ENCODE data around the gene TBL1XR1. TPM values are rescaled to one million over a fixed set of nuclear protein-coding genes. Genes with fewer than 3 reads are reported as not detected.

Gene TBL1XR1
- total and polyA plus RNA-seq, 5 donors: 31.4 to 145 (median 140) TPM

- Histone ChIP-seq H3K27me3 (ENCODE audit: control insufficient read depth, insufficient read depth) (no peaks in the 10 kb centered on the region), H3K4me1 (ENCODE audit: control insufficient read depth, insufficient read depth, low read length) (peaks cover 8% of the 10 kb centered on the region), H3K9me3 (ENCODE audit: control insufficient read depth, low read length) (no peaks in the 10 kb centered on the region), H3K27ac (ENCODE audit: low read length) (peak overlapping the region; percentile 39), H3K4me3 (ENCODE audit: low read length) (no peak overlapping the region)
- intact Hi-C loops (cut with DNase I): no loop called here
- no peak for DNase-seq
- ATAC-seq: no peak
- 68% methylated on average over 3 of the region's 3 CpGs for WGBS
Observed at GRCh38 chr3:177106594-177106993, 90.7 kb downstream of the TBL1XR1 start.

- peak; percentile 15 to 30 for ATAC-seq
Observed at GRCh38 chr3:177106184-177106583, 91.1 kb downstream of the TBL1XR1 start.

GRCh38 chr3:177105623-177106022 lies 91.7 kb downstream of the TBL1XR1 start:
- Histone ChIP-seq H3K4me3 (ENCODE audit: low read length) (no peak overlapping the region), H3K9me3 (ENCODE audit: control insufficient read depth, low read length) (no peaks in the 10 kb centered on the region), H3K27me3 (ENCODE audit: control insufficient read depth, insufficient read depth) (no peaks in the 10 kb centered on the region), H3K4me1 (ENCODE audit: control insufficient read depth, insufficient read depth, low read length) (peaks cover 6% of the 10 kb centered on the region), H3K27ac (ENCODE audit: low read length) (no peak overlapping the region)
- peak in 1 of 2 donors; percentile 19 for ATAC-seq
- 72% methylated on average over 4 of the region's 4 CpGs for WGBS
- intact Hi-C loops (cut with DNase I): no loop called here
- no peak for DNase-seq

More at GRCh38 chr3:177106184-177106583, 91.1 kb downstream of the TBL1XR1 start:
- Histone ChIP-seq H3K4me1 (ENCODE audit: control insufficient read depth, insufficient read depth, low read length) (peaks cover 8% of the 10 kb centered on the region), H3K27ac (ENCODE audit: low read length) (peak overlapping the region; percentile 39), H3K4me3 (ENCODE audit: low read length) (no peak overlapping the region), H3K9me3 (ENCODE audit: control insufficient read depth, low read length) (no peaks in the 10 kb centered on the region), H3K27me3 (ENCODE audit: control insufficient read depth, insufficient read depth) (no peaks in the 10 kb centered on the region)
- intact Hi-C loops (cut with DNase I): no loop called here
- DNase-seq: no peak
- 67% methylated on average over 7 of the region's 7 CpGs for WGBS

GRCh38 chr3:177104299-177104992 lies 92.8 kb downstream of the TBL1XR1 start:
- H3K4me3 ChIP-seq (ENCODE audit: low read length): no peak overlapping the region
- no peak for ATAC-seq
- WGBS: 74% methylated on average over 6 of the region's 6 CpGs
- H3K4me1 ChIP-seq (ENCODE audit: control insufficient read depth, insufficient read depth, low read length): peaks cover 6% of the 10 kb centered on the region
- DNase-seq: no peak
- no peak overlapping the region for H3K27ac ChIP-seq (ENCODE audit: low read length)
- H3K9me3 ChIP-seq (ENCODE audit: control insufficient read depth, low read length): no peaks in the 10 kb centered on the region
- intact Hi-C loops (cut with DNase I): no loop called here
- no peaks in the 10 kb centered on the region for H3K27me3 ChIP-seq (ENCODE audit: control insufficient read depth, insufficient read depth)

- Histone ChIP-seq H3K4me1 (ENCODE audit: control insufficient read depth, insufficient read depth, low read length) (peaks cover 5% of the 10 kb centered on the region), H3K27me3 (ENCODE audit: control insufficient read depth, insufficient read depth) (no peaks in the 10 kb centered on the region), H3K27ac (ENCODE audit: low read length) (peak overlapping the region; percentile 48), H3K9me3 (ENCODE audit: control insufficient read depth, low read length) (no peaks in the 10 kb centered on the region), H3K4me3 (ENCODE audit: low read length) (no peak overlapping the region)
- intact Hi-C loops (cut with DNase I): no loop called here
- no peak for DNase-seq
- WGBS: 31% methylated on average over 3 of the region's 3 CpGs
- peak; percentile 84 to 87 for ATAC-seq
Observed at GRCh38 chr3:177102553-177102952, 94.7 kb downstream of the TBL1XR1 start.

- 20% methylated on average over 2 of the region's 2 CpGs for WGBS
- ATAC-seq: no peak
- Histone ChIP-seq H3K27me3 (ENCODE audit: control insufficient read depth, insufficient read depth) (no peaks in the 10 kb centered on the region), H3K27ac (ENCODE audit: low read length) (no peak overlapping the region), H3K9me3 (ENCODE audit: control insufficient read depth, low read length) (no peaks in the 10 kb centered on the region), H3K4me3 (ENCODE audit: low read length) (no peak overlapping the region), H3K4me1 (ENCODE audit: control insufficient read depth, insufficient read depth, low read length) (no peaks in the 10 kb centered on the region)
- no peak for DNase-seq
- intact Hi-C loops (cut with DNase I): no loop called here
Observed at GRCh38 chr3:177098551-177098950, 98.7 kb downstream of the TBL1XR1 start.

GRCh38 chr3:177096615-177097014 lies 100.7 kb downstream of the TBL1XR1 start:
- H3K4me1 ChIP-seq (ENCODE audit: control insufficient read depth, insufficient read depth, low read length): no peaks in the 10 kb centered on the region
- ATAC-seq: no peak
- no peaks in the 10 kb centered on the region for H3K27me3 ChIP-seq (ENCODE audit: control insufficient read depth, insufficient read depth)
- 39% methylated on average over 1 of the region's 1 CpG for WGBS
- H3K9me3 ChIP-seq (ENCODE audit: control insufficient read depth, low read length): no peaks in the 10 kb centered on the region
- no peak overlapping the region for H3K4me3 ChIP-seq (ENCODE audit: low read length)
- no peak overlapping the region for H3K27ac ChIP-seq (ENCODE audit: low read length)
- no peak for DNase-seq
- intact Hi-C loops (cut with DNase I): no loop called here

- no peak for ATAC-seq
- no peak for DNase-seq
- Histone ChIP-seq H3K27me3 (ENCODE audit: control insufficient read depth, insufficient read depth) (no peaks in the 10 kb centered on the region), H3K9me3 (ENCODE audit: control insufficient read depth, low read length) (no peaks in the 10 kb centered on the region), H3K27ac (ENCODE audit: low read length) (no peak overlapping the region), H3K4me3 (ENCODE audit: low read length) (no peak overlapping the region), H3K4me1 (ENCODE audit: control insufficient read depth, insufficient read depth, low read length) (peaks cover 5% of the 10 kb centered on the region)
- intact Hi-C loops (cut with DNase I): no loop called here
Observed at GRCh38 chr3:177093966-177094365, 103.3 kb downstream of the TBL1XR1 start.

GRCh38 chr3:177089901-177090300 lies 107.4 kb downstream of the TBL1XR1 start:
- ATAC-seq (no peak), DNase-seq (no peak)
- H3K4me3 ChIP-seq (ENCODE audit: low read length): no peak overlapping the region
- H3K27me3 ChIP-seq (ENCODE audit: control insufficient read depth, insufficient read depth): no peaks in the 10 kb centered on the region
- no peak overlapping the region for H3K27ac ChIP-seq (ENCODE audit: low read length)
- WGBS: 44% methylated on average over 1 of the region's 1 CpG
- intact Hi-C loops (cut with DNase I): no loop called here
- H3K9me3 ChIP-seq (ENCODE audit: control insufficient read depth, low read length): no peaks in the 10 kb centered on the region
- peaks cover 8% of the 10 kb centered on the region for H3K4me1 ChIP-seq (ENCODE audit: control insufficient read depth, insufficient read depth, low read length)

GRCh38 chr3:177089110-177089509 lies 108.2 kb downstream of the TBL1XR1 start:
- intact Hi-C loops (cut with DNase I): no loop called here
- ATAC-seq (no peak), DNase-seq (no peak)
- Histone ChIP-seq H3K27me3 (ENCODE audit: control insufficient read depth, insufficient read depth) (no peaks in the 10 kb centered on the region), H3K4me1 (ENCODE audit: control insufficient read depth, insufficient read depth, low read length) (peaks cover 8% of the 10 kb centered on the region), H3K4me3 (ENCODE audit: low read length) (no peak overlapping the region), H3K27ac (ENCODE audit: low read length) (peak overlapping the region; percentile 37), H3K9me3 (ENCODE audit: control insufficient read depth, low read length) (no peaks in the 10 kb centered on the region)
- 81% methylated on average over 3 of the region's 3 CpGs for WGBS

GRCh38 chr3:177085794-177086193 lies 111.5 kb downstream of the TBL1XR1 start:
- no peaks in the 10 kb centered on the region for H3K9me3 ChIP-seq (ENCODE audit: control insufficient read depth, low read length)
- no peak overlapping the region for H3K4me3 ChIP-seq (ENCODE audit: low read length)
- H3K4me1 ChIP-seq (ENCODE audit: control insufficient read depth, insufficient read depth, low read length): peaks cover 8% of the 10 kb centered on the region
- H3K27ac ChIP-seq (ENCODE audit: low read length): no peak overlapping the region
- 28% methylated on average over 2 of the region's 2 CpGs for WGBS
- no peak for DNase-seq
- no peak for ATAC-seq
- intact Hi-C loops (cut with DNase I): no loop called here
- H3K27me3 ChIP-seq (ENCODE audit: control insufficient read depth, insufficient read depth): no peaks in the 10 kb centered on the region

- Histone ChIP-seq H3K27me3 (ENCODE audit: control insufficient read depth, insufficient read depth) (no peaks in the 10 kb centered on the region), H3K4me1 (ENCODE audit: control insufficient read depth, insufficient read depth, low read length) (peaks cover 7% of the 10 kb centered on the region), H3K4me3 (ENCODE audit: low read length) (no peak overlapping the region), H3K27ac (ENCODE audit: low read length) (no peak overlapping the region), H3K9me3 (ENCODE audit: control insufficient read depth, low read length) (no peaks in the 10 kb centered on the region)
- 78% methylated on average over 3 of the region's 3 CpGs for WGBS
- intact Hi-C loops (cut with DNase I): no loop called here
- ATAC-seq: no peak
- DNase-seq: no peak
Observed at GRCh38 chr3:177084616-177085015, 112.7 kb downstream of the TBL1XR1 start.

Measured in right cardiac atrium (tissue), 5 donors.